ENCODE results near the gene MAN1C1. TPM values are rescaled to one million over a fixed set of nuclear protein-coding genes. Genes with fewer than 3 reads are reported as not detected.

The MAN1C1 gene
- total RNA-seq, 4 donors from 2014 or later, result 5.0 to 31.1 (median 7.9) TPM

DNA sequence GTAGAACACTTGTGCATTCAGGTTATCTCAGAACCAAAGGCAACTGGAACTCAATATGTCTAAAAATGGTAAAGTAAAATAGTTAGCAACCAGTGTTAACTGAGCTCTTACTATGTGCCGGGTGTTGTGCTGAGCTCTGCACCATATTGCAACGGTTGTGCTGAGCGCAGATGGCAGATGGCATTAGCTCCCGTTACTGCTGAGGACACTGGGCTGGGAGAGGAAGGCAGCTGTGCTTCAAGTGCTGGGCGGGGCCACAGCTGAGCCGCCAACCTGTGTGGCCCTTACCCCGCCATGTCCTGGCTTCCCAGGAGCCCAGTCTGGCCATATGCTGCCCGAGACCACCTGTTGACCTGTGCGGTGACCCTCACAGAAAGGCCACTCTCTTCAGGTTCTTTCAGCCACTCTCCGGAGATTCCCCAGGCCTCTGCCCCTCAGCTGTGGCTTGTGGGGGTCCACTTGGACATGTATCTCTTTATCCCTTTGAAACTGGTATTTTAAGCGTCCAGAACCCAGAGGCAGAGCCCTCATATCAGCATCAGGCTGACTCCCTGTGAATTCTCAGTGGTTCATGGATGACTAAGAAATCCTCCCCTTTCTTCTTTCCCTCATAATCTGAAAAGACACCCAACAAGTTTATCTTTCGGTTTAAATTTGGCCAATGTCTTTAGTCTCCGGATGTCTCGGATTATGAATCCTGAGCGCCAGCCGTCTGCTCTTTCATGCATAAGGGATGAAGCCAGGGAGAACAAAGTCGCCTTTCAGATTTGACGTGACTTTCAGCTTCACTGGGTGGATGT, 46.8 kb upstream of the MAN1C1 start:
- intact Hi-C loops (cut with DNase I; ENCODE audit: low total_unique reads), result no loop called here
- Histone ChIP-seq H3K4me1 (peaks cover 9 to 12% of the 10 kb centered on the region in 2 donors), H3K36me3 (no peaks in the 10 kb centered on the region), H3K4me3 (no peak overlapping the region), H3K9me3 (no peaks in the 10 kb centered on the region), H3K27me3 (no peaks in the 10 kb centered on the region), H3K27ac (peak overlapping the region; percentile 87 to 93)
- TF ChIP-seq, protein P1, sequence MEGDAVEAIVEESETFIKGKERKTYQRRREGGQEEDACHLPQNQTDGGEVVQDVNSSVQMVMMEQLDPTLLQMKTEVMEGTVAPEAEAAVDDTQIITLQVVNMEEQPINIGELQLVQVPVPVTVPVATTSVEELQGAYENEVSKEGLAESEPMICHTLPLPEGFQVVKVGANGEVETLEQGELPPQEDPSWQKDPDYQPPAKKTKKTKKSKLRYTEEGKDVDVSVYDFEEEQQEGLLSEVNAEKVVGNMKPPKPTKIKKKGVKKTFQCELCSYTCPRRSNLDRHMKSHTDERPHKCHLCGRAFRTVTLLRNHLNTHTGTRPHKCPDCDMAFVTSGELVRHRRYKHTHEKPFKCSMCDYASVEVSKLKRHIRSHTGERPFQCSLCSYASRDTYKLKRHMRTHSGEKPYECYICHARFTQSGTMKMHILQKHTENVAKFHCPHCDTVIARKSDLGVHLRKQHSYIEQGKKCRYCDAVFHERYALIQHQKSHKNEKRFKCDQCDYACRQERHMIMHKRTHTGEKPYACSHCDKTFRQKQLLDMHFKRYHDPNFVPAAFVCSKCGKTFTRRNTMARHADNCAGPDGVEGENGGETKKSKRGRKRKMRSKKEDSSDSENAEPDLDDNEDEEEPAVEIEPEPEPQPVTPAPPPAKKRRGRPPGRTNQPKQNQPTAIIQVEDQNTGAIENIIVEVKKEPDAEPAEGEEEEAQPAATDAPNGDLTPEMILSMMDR (IDR thresholded peaks at IDR 0.05), result no peak
- TF ChIP-seq POLR2A (IDR thresholded peaks at IDR 0.05), result no peak
- DNase-seq, result no peak

DNA sequence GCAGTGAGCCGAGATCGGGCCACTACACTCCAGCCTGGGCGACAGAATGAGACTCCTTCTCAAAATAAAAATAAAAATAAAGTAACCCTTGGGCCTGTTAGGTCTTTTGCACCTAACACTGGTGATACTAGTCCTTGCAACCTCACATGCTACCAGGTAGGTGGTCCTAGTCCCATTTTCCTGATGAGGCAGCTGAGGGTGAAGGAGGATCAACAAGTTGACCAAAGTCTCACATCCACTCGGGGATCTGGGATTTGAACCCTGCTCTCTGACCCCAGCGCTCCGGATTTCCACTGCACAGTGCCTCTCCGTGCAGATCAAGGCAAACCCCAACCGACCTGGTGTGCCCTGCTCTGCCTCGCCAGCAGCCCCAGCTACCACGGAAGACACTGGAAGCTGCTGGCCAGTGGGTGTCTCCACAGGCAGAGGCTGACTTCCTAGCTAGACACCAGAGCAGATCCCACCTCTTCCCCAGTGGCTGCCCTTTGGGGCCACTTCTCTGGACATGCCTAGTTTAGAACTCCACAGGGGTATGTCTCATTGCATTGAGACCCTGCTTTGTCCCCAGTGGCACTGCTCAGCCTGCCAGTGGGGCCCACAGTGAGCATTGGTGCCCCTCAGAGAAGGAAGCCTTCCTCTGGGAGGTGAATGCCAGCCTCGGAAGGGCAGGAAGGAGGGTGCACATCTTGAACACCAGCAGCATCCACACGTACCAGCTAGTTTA, 45.6 kb upstream of the MAN1C1 start:
- peaks cover 9 to 12% of the 10 kb centered on the region in 2 donors for H3K4me1 ChIP-seq
- no peaks in the 10 kb centered on the region for H3K9me3 ChIP-seq
- no peak overlapping the region for H3K4me3 ChIP-seq
- DNase-seq, result no peak
- H3K36me3 ChIP-seq, result no peaks in the 10 kb centered on the region
- no peaks in the 10 kb centered on the region for H3K27me3 ChIP-seq
- H3K27ac ChIP-seq, result no peak overlapping the region
- TF ChIP-seq POLR2A (IDR thresholded peaks at IDR 0.05), result no peak
- TF ChIP-seq, protein P1 (IDR thresholded peaks at IDR 0.05), result no peak
- intact Hi-C loops (cut with DNase I; ENCODE audit: low total_unique reads), result no loop called here

GRCh38 chr1:25571522-25571970, 45.0 kb upstream of the MAN1C1 start:
- no peak overlapping the region for H3K27ac ChIP-seq
- H3K27me3 ChIP-seq, result no peaks in the 10 kb centered on the region
- H3K4me1 ChIP-seq, result peaks cover 9 to 12% of the 10 kb centered on the region in 2 donors
- no peak for DNase-seq
- no peaks in the 10 kb centered on the region for H3K36me3 ChIP-seq
- no peaks in the 10 kb centered on the region for H3K9me3 ChIP-seq
- H3K4me3 ChIP-seq, result no peak overlapping the region
- intact Hi-C loops (cut with DNase I; ENCODE audit: low total_unique reads), result no loop called here
- TF ChIP-seq, protein P1 (IDR thresholded peaks at IDR 0.05), result no peak
- no peak for TF ChIP-seq POLR2A (IDR thresholded peaks at IDR 0.05)

- Histone ChIP-seq H3K9me3 (no peaks in the 10 kb centered on the region), H3K4me3 (no peak overlapping the region), H3K27ac (no peak overlapping the region), H3K36me3 (no peaks in the 10 kb centered on the region), H3K27me3 (no peaks in the 10 kb centered on the region), H3K4me1 (peaks cover 7% of the 10 kb centered on the region in 2 donors)
- TF ChIP-seq, protein P1 (IDR thresholded peaks at IDR 0.05), result no peak
- TF ChIP-seq POLR2A (IDR thresholded peaks at IDR 0.05), result no peak
- intact Hi-C loops (cut with DNase I; ENCODE audit: low total_unique reads), result no loop called here
- no peak for DNase-seq
Measured at GRCh38 chr1:25572107-25572506, 44.5 kb upstream of the MAN1C1 start.

Data from uterus (tissue), 4 donors.